Stimulated activated naive CD4-positive, alpha-beta T cell treated with Interleukin-2 at 50 U/mL for 16 hours (primary cell): ENCODE results near the gene ABCG2.
"Not testable (repeated sequence)": the region's sequence is repeated elsewhere in the genome, so short reads cannot be mapped to it uniquely, and the experiment has no call there.

ENCODE experiments used
- DNase-seq: peaks from one replicate; lab custom pipeline; 2025; lab: John Stamatoyannopoulos, UW

The ABCG2 gene

GRCh38 chr4:88112856-88113255 lies 45.6 kb downstream of the ABCG2 start:
- no peak for DNase-seq

- no peak for DNase-seq
Observed at GRCh38 chr4:88110826-88111225, 47.6 kb downstream of the ABCG2 start.

- no peak for DNase-seq
Observed at GRCh38 chr4:88109123-88109881, 49.1 kb downstream of the ABCG2 start.

GRCh38 chr4:88108747-88109122 lies 49.7 kb downstream of the ABCG2 start:
- DNase-seq = no peak

GRCh38 chr4:88108108-88108465 lies 50.4 kb downstream of the ABCG2 start:
- DNase-seq = not testable (repeated sequence)

- DNase-seq = no peak
Observed at GRCh38 chr4:88107406-88108107, 50.9 kb downstream of the ABCG2 start.

- no peak for DNase-seq
Observed at GRCh38 chr4:88106205-88106604, 52.2 kb downstream of the ABCG2 start.

- no peak for DNase-seq
Observed at GRCh38 chr4:88104902-88105610, 53.4 kb downstream of the ABCG2 start.

- DNase-seq = no peak
Observed at GRCh38 chr4:88102026-88102425, 56.4 kb downstream of the ABCG2 start.

- no peak for DNase-seq
Observed at GRCh38 chr4:88101165-88101564, 57.3 kb downstream of the ABCG2 start.

- no peak for DNase-seq
Observed at GRCh38 chr4:88098993-88099752, 59.3 kb downstream of the ABCG2 start.

GRCh38 chr4:88097781-88098180 lies 60.7 kb downstream of the ABCG2 start:
- DNase-seq = no peak

GRCh38 chr4:88097301-88097700 lies 61.1 kb downstream of the ABCG2 start:
- DNase-seq = no peak

GRCh38 chr4:88093874-88094273 lies 64.6 kb downstream of the ABCG2 start:
- no peak for DNase-seq

GRCh38 chr4:88091378-88091777 lies 67.1 kb downstream of the ABCG2 start:
- DNase-seq = no peak

- DNase-seq = no peak
Observed at GRCh38 chr4:88090898-88091297, 67.5 kb downstream of the ABCG2 start.

GRCh38 chr4:88087004-88087403 lies 71.4 kb downstream of the ABCG2 start:
- DNase-seq = no peak

- DNase-seq = no peak
Observed at GRCh38 chr4:88080626-88081025, 77.8 kb downstream of the ABCG2 start.

GRCh38 chr4:88078579-88078978 lies 79.9 kb downstream of the ABCG2 start:
- no peak for DNase-seq

GRCh38 chr4:88077911-88078524 lies 80.4 kb downstream of the ABCG2 start:
- DNase-seq = no peak

GRCh38 chr4:88075336-88075735 lies 83.1 kb downstream of the ABCG2 start:
- no peak for DNase-seq

- no peak for DNase-seq
Observed at GRCh38 chr4:88070031-88070430, 88.4 kb downstream of the ABCG2 start.
